Embryonic facial prominence (tissue), 1 donor: ENCODE data around the gene LTB.

Source experiments
- DNase-seq: peaks from one replicate; pipeline ENCODE4 v3.0.0-alpha.2; 2016; ENCODE audit errors: extremely low spot score

LTB gene

DNA sequence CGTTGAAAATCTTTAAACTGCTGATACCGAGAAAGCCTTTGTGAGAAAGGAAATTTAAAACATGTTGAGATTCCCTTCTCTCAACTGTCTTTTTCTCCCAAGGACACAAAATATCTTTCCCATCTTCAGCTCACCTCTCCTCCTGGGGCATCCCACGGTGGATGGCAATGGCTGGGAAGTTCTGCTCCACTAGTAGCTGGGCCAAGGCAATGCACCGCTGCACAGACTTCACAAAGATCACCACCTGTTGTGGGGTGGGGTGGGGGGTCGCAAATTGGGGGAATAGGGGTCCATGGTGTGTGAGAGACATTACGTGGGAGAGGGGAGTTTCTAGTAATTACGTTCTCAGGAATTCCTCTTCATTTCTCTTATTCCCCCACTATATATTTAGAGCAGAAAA, 51.1 kb downstream of the LTB start:
- DNase-seq: no peak

- no peak for DNase-seq
Observed at GRCh38 chr6:31530659-31531058, 51.6 kb downstream of the LTB start.
